Panc1 (cell line): Measurements from ENCODE around the gene ISY1.

Source experiments
- CTCF ChIP-seq: fragments of 450-650 bp; IDR thresholded peaks from 2 replicates; pipeline ENCODE4 v1.5.1; 2017; ENCODE audit warnings: mild to moderate bottlenecking
- POLR2AphosphoS5 ChIP-seq: IDR thresholded peaks from 2 replicates; pipeline ENCODE4 v1.6.1; 2012; ENCODE audit warnings: mild to moderate bottlenecking, low read depth, low read length, moderate library complexity
- REST ChIP-seq, 2 experiments: IDR thresholded peaks; 2 replicates each; pipeline ENCODE4 v1.6.1; 2011 to 2012; ENCODE audit warnings: low read depth in 2 of 2, control low read depth in 1 of 2, low read length in 1 of 2, mild to moderate bottlenecking in 1 of 2, moderate library complexity in 1 of 2; ENCODE audit not compliant: insufficient read depth in 1 of 2
- SIN3A ChIP-seq: IDR thresholded peaks from 2 replicates; pipeline ENCODE4 v1.6.1; 2012; ENCODE audit warnings: low read depth, mild to moderate bottlenecking, low read length, moderate library complexity, borderline replicate concordance; ENCODE audit not compliant: insufficient read depth
- TCF7L2 ChIP-seq: IDR thresholded peaks from 2 replicates; pipeline ENCODE4 v1.6.1; 2011; ENCODE audit warnings: mild to moderate bottlenecking, low read depth, low read length, inconsistent platforms

GRCh38 chr3:129166579-129167332, 5.9 kb upstream of the ISY1 start:
- TF ChIP-seq CTCF = no peak
- no peak for TF ChIP-seq REST (IDR thresholded peaks at IDR 0.05; ENCODE audit: insufficient read depth in 1 of 2, low read depth in 2 of 2, low read length in 1 of 2)
- TF ChIP-seq POLR2AphosphoS5 = peak; percentile 57
- TF ChIP-seq SIN3A = no peak
- TF ChIP-seq TCF7L2 = no peak
